SJCRH30 (cell line): Measurements from ENCODE around the gene DAGLA. TPM values are rescaled to one million over a fixed set of nuclear protein-coding genes. Genes with fewer than 3 reads are reported as not detected.
"Not testable (repeated sequence)": the region's sequence is repeated elsewhere in the genome, so short reads cannot be mapped to it uniquely, and the experiment has no call there.

Experiments
- DNase-seq, 2 experiments: peaks; one replicate each; pipeline ENCODE4 v3.0.0-alpha.2; 2015 to 2020
- H3K27ac ChIP-seq: fragments of 250-450 bp; sonication (Bioruptor Pico); 2 replicates; pipeline ENCODE4 v1.5.1; 2020; ENCODE audit warnings: mild to moderate bottlenecking, moderate library complexity
- H3K27me3 ChIP-seq: fragments of 250-450 bp; sonication (Bioruptor Pico); 2 replicates; pipeline ENCODE4 v1.5.1; 2020; ENCODE audit warnings: mild to moderate bottlenecking, moderate library complexity
- H3K36me3 ChIP-seq: fragments of 250-450 bp; sonication (Bioruptor Pico); 2 replicates; pipeline ENCODE4 v1.5.1; 2020; ENCODE audit warnings: mild to moderate bottlenecking, moderate library complexity
- H3K4me1 ChIP-seq: fragments of 250-450 bp; sonication (Bioruptor Pico); 2 replicates; pipeline ENCODE4 v1.5.1; 2020; ENCODE audit warnings: mild to moderate bottlenecking, moderate library complexity
- H3K4me3 ChIP-seq: fragments of 250-450 bp; sonication (Bioruptor Pico); 2 replicates; pipeline ENCODE4 v1.5.1; 2020; ENCODE audit warnings: mild to moderate bottlenecking, moderate library complexity
- H3K9me3 ChIP-seq: fragments of 250-450 bp; sonication (Bioruptor Pico); replicated peaks from 2 replicates; pipeline ENCODE4 v1.5.1; 2020; ENCODE audit warnings: mild to moderate bottlenecking, moderate library complexity
- total RNA-seq: library from RNA; depleted of rRNA; stranded (reverse); fragments of >200 nt; shearing (Covaris generic); gene quantifications from 2 replicates; pipeline ENCODE4 v1.2.3, GENCODE V29; 2014

The DAGLA gene
- total RNA-seq, 1 experiment from 2014 or later = 2.5 TPM

- not testable (repeated sequence) for H3K4me3 ChIP-seq, H3K4me1 ChIP-seq, H3K36me3 ChIP-seq, H3K27ac ChIP-seq, H3K9me3 ChIP-seq, H3K27me3 ChIP-seq, DNase-seq
Measured at GRCh38 chr11:61655266-61656159, 24.7 kb upstream of the DAGLA start.

- Histone ChIP-seq H3K4me3 (no peak overlapping the region), H3K9me3 (no peaks in the 10 kb centered on the region), H3K27ac (no peak overlapping the region)
Measured at GRCh38 chr11:61656347-61657077, 23.7 kb upstream of the DAGLA start.

GRCh38 chr11:61657566-61658290, 22.5 kb upstream of the DAGLA start:
- Histone ChIP-seq H3K9me3 (no peaks in the 10 kb centered on the region), H3K4me1 (no peaks in the 10 kb centered on the region), H3K4me3 (no peak overlapping the region), H3K27me3 (no peaks in the 10 kb centered on the region), H3K27ac (no peak overlapping the region), H3K36me3 (no peaks in the 10 kb centered on the region)
- DNase-seq = peak; percentile 21 to 52

More at GRCh38 chr11:61656347-61657077, 23.7 kb upstream of the DAGLA start:
- Histone ChIP-seq H3K27me3 (no peaks in the 10 kb centered on the region), H3K4me1 (0 out of 2 replicates have a peak, but pooled peaks cover 1% of the 10 kb centered on the region), H3K36me3 (no peaks in the 10 kb centered on the region)
- DNase-seq = no peak

GRCh38 chr11:61659413-61660196, 20.6 kb upstream of the DAGLA start:
- Histone ChIP-seq H3K9me3 (no peaks in the 10 kb centered on the region), H3K36me3 (no peaks in the 10 kb centered on the region), H3K27ac (no peak overlapping the region), H3K4me3 (no peak overlapping the region), H3K27me3 (no peaks in the 10 kb centered on the region), H3K4me1 (no peaks in the 10 kb centered on the region)
- no peak for DNase-seq

- not testable (repeated sequence) for H3K9me3 ChIP-seq, H3K36me3 ChIP-seq, H3K4me1 ChIP-seq, H3K4me3 ChIP-seq, H3K27me3 ChIP-seq, DNase-seq, H3K27ac ChIP-seq
Measured at GRCh38 chr11:61660997-61661396, 19.2 kb upstream of the DAGLA start.

- no peak for DNase-seq
- Histone ChIP-seq H3K27me3 (no peaks in the 10 kb centered on the region), H3K9me3 (no peaks in the 10 kb centered on the region), H3K4me3 (no peak overlapping the region), H3K36me3 (no peaks in the 10 kb centered on the region), H3K27ac (no peak overlapping the region), H3K4me1 (no peaks in the 10 kb centered on the region)
Measured at GRCh38 chr11:61666684-61667297, 13.4 kb upstream of the DAGLA start.

GRCh38 chr11:61667684-61668305, 12.4 kb upstream of the DAGLA start:
- Histone ChIP-seq H3K9me3 (no peaks in the 10 kb centered on the region), H3K4me3 (no peak overlapping the region), H3K4me1 (no peaks in the 10 kb centered on the region), H3K27me3 (no peaks in the 10 kb centered on the region), H3K36me3 (no peaks in the 10 kb centered on the region), H3K27ac (no peak overlapping the region)
- DNase-seq = no peak

GRCh38 chr11:61669417-61669816, 10.8 kb upstream of the DAGLA start:
- no peaks in the 10 kb centered on the region for H3K27me3 ChIP-seq
- H3K9me3 ChIP-seq = no peaks in the 10 kb centered on the region
- no peak overlapping the region for H3K27ac ChIP-seq
- no peaks in the 10 kb centered on the region for H3K4me1 ChIP-seq
- H3K36me3 ChIP-seq = no peaks in the 10 kb centered on the region
- H3K4me3 ChIP-seq = no peak overlapping the region
- DNase-seq = no peak

- no peak for DNase-seq
- Histone ChIP-seq H3K9me3 (no peaks in the 10 kb centered on the region), H3K36me3 (no peaks in the 10 kb centered on the region), H3K27me3 (no peaks in the 10 kb centered on the region), H3K4me3 (no peak overlapping the region), H3K4me1 (peaks cover 10% of the 10 kb centered on the region), H3K27ac (no peak overlapping the region)
Measured at GRCh38 chr11:61670626-61671025, 9.6 kb upstream of the DAGLA start.

GRCh38 chr11:61671527-61671926, 8.7 kb upstream of the DAGLA start:
- no peak overlapping the region for H3K27ac ChIP-seq
- no peak overlapping the region for H3K4me3 ChIP-seq
- no peak for DNase-seq
- no peaks in the 10 kb centered on the region for H3K36me3 ChIP-seq
- no peaks in the 10 kb centered on the region for H3K9me3 ChIP-seq
- no peaks in the 10 kb centered on the region for H3K27me3 ChIP-seq
- peaks cover 17% of the 10 kb centered on the region for H3K4me1 ChIP-seq

- not testable (repeated sequence) for H3K4me3 ChIP-seq, H3K36me3 ChIP-seq, H3K9me3 ChIP-seq, H3K27me3 ChIP-seq, DNase-seq, H3K27ac ChIP-seq
- peaks cover 18% of the 10 kb centered on the region for H3K4me1 ChIP-seq
Measured at GRCh38 chr11:61673946-61674467, 6.2 kb upstream of the DAGLA start.

GRCh38 chr11:61675826-61676225, 4.4 kb upstream of the DAGLA start:
- DNase-seq = peak; percentile 87
- Histone ChIP-seq H3K4me1 (peaks cover 18% of the 10 kb centered on the region), H3K27me3 (no peaks in the 10 kb centered on the region), H3K9me3 (no peaks in the 10 kb centered on the region), H3K4me3 (no peak overlapping the region), H3K36me3 (no peaks in the 10 kb centered on the region), H3K27ac (peak overlapping the region; percentile 18; the same call in 1 of the 2 replicates)

- Histone ChIP-seq H3K4me1 (peaks cover 40% of the 10 kb centered on the region), H3K27ac (no peak overlapping the region), H3K9me3 (no peaks in the 10 kb centered on the region), H3K27me3 (no peaks in the 10 kb centered on the region), H3K4me3 (no peak overlapping the region), H3K36me3 (no peaks in the 10 kb centered on the region)
- no peak for DNase-seq
Measured at GRCh38 chr11:61679296-61679695, 895 bp upstream of the DAGLA start.
